T follicular helper cell (primary cell): ENCODE results near the gene GAD1.

Experiments
- DNase-seq: peaks from one replicate; pipeline ENCODE4 v3.0.0-alpha.2; 2020; ENCODE audit warnings: low read depth

Gene GAD1

DNA sequence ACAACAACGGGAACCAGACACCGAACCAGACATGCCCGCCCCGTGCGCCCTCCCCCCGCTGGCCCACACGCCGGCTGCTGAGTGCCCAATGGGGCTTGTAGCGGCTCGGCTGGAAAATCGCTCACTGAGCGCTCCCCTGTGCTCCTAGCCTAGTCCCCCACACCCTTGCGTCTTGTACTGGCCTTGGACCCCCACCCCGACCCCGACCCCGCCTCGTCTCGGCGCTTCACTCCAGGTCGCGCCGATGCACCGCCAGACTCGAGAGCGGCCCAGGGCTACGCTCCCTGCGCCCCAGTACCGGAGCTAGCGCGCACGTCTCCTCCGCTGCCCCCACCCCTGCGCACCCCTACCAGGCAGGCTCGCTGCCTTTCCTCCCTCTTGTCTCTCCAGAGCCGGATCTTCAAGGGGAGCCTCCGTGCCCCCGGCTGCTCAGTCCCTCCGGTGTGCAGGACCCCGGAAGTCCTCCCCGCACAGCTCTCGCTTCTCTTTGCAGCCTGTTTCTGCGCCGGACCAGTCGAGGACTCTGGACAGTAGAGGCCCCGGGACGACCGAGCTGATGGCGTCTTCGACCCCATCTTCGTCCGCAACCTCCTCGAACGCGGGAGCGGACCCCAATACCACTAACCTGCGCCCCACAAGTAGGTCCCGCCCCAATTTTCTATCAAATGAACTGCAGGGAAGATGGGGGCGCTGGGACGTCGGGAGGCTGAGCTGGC lies 1.5 kb downstream of the GAD1 start:
- DNase-seq = no peak

DNA sequence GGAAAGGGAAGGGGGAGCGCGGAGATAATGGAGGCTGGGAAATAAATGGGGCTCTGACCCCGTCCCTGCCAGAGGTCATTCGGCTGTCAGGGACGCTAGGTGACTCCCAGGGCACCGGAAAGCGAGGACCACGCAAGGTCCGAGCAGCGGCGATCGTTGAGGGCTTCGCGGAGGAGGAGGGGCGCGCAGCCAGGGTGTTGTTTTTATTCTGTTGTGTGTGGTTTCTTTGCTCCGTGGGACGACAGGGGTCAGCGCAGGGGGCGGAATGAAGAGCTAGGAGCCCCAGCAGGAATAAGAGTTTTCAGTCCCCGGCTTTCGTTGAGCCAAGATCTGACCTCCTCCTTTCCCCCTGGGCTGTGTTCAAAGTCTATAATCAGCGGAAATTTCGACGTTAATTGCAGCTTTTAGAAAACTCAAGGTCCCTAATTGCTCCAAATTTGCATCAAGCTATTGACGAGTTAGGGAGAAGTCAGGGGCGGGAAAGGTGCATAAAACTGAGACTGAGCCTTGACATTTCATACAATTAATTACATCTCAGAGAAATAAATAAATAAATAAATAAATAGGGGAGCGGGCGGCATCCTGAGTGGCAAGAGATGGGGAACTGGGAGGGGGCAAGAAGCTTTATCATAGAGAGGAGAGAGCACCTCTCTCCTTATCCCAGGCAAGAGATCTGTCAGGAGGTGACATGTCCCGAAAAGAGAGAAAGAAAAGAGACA lies 2.2 kb downstream of the GAD1 start:
- DNase-seq = no peak

DNA sequence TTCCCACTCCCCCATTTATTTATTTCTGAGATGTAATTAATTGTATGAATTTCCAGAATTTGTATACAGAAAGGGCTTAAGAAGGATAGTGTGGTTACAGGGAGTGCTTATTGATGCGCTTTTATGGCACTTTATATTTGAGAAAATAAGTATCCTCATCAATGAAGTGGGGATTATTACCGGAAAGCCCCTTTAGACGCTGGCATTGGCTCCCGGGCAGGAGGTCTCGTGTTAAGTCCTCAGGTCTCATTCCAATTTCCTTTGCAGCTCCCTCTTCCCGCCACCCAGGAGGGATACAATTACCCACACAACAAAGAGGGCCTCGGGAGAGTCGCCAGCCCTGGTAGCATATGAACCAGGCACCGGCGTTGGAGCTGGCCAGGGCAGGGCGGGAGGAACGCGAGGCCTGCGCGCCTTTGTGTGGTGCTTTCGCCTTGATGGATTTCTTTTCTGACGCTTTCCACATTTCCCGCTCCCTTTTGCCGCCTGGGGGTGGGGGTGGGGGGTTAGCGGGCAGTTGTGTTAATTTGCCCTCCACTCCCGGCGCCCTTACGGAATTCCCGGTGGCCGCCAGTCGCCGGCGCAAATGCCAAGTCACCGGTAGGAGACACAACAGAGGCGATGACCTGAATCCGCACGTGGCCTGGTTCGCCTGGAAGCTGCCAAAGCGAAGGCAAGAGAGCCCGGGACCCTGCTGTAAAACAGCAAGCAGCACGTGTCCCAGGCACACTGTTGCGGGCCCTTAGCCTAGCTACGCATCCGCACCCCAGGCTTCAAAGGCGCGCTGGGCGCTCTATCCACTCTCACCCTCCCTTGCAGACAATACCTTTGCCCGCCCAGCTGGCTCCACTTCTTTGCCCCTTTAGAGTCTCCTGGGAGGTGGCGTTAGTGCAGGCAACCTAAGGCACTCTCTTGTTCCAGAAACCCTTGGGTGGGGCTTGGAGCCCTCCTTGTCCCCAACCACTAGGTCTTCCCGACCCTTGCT lies 3.3 kb downstream of the GAD1 start:
- DNase-seq = no peak

DNA sequence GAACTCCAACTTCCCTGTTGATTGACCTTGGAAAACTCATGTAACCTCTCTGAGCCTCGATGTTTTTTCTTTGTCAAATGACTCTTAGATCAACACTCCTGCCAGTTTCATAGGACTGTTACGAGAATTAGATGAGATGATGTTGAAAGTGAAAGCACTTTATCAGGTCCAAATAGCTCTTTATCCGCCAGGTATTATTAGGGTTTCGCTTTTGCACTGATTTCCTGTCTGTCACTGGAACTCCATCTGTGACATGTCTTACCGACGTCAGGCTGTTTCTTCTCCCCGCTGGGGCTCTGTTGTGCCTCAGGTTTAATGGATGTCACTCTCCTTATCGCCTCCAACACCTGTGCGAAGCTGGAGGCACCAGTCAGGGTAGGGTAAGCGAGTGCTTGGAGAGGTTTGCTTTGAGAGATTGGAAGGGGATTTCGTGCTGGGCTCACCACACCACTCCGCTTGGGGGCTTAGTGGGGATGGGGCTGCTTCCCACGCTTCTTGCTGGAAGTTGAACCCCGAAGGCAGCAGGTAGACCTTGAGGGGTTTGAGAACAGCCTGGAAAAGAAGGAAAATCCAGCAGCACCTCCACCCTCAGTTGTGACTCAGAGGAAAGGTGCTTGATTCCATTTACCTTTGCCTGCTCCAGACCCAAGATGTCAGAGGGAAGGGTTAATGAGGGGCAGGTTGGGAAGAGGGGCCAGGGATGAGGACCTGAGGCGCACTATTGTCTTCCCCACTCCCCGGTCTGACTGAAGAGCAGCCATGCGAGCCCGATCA lies 4.3 kb downstream of the GAD1 start:
- DNase-seq = no peak

DNA sequence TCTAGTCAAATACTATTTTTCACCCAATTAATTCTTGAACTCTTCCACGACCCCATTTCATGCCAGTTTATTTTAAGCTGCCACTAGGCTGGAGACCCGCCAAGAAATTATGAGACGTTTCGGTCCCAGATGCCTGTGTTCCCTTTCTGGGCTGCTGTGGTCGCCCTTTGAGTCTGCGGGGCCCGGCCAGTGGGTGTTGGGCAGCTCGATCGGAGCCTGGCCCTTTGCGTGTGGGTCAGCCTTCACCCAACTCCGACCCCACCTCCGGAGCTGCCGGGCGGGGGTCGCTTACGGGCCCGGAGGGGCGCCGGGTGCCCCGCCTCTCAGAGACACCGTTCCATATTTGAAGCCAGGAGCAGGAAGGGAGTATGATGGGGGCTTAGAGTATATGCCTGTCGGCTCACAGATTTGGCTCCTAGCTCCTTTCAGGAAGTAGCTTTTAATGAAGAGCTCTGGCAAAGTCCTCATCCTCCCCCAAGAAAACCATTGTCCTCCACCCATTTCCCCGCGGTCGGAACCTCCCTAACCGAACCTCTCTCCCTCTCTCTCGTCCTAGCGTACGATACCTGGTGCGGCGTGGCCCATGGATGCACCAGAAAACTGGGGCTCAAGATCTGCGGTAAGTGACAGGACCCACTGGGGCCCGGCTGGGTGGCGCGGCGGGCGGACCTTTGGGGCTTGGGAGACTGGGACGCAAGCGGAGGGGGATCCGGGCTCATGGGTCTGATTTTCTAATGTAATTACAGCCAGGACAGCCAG lies 5.0 kb downstream of the GAD1 start:
- DNase-seq = no peak

DNA sequence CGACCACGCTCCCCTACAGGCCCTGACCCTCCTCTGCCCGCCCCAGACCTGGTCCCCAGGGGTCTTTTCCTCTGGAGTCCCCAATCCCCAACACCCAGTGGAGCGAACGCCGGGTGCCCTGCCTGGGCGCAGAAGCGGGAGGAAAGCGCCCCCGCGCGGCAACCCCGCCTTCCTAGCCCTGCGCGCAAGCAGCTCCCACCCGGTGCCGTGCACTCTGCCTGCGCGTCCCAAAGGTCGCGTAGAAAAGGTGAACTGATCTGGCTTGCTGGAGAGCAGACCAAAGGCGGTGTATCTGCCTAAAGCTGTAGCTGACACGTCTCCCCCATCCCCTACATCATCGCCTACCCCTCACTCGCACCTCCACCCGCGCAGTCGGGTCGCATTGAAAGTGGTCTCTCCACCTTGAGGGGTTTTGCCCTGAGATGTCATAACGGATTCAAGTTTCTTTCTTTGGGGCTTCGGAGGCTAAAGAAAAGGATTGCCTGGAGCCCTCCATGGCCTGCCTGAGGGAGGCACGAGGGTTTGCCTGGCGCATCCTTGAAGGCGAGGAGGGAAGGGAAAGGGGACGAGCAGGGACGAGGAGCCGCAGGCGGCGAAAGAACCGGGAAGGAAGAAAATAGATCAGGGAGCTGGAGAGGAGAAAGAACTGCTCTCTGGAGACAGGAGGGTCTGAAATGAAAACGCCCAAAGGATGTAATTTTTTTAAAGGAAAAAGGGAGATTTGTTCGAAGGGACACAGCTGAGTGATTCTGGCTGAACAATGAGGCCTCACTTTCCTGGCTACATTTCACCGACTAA lies 5.8 kb downstream of the GAD1 start:
- no peak for DNase-seq

DNA sequence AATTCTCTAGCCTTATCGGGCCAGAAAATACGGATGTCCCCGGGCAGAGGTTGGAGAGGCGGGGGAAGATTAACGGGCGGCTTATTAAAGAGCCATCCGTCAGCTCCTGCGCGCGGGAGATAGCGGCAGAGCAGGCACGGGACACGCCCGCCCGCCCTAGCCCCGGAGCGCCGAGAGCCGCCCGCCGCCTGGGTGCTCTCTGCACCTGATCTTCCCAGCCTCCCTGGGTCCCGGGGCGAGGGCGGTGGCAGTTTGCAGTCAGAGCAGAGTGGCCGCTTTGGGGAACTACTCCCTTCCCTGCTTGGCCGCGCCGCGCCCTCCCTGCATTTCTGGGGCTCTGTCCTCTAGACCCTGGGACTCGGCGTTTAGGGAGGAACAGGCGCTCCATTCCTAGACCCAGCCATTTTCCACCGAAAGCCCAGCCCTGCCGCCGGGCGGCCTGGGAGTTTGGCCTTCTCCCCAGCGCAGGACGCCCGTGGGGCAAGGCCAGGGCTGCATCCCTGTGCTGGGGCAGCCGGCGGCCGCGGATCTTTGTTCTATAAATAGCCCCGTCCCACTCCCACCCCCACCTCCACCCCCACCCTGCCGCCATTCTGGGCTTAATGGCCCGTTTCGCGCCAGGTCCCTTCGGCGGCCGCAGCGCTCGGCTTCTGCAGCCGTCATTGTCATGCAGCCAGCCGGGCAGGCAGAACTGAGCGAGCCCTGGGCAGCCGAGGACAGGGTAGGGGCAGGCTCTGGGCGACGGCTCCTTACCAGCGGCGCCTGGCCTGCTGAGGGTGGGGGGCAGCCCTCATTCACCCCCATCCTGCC lies 6.6 kb downstream of the GAD1 start:
- no peak for DNase-seq

DNA sequence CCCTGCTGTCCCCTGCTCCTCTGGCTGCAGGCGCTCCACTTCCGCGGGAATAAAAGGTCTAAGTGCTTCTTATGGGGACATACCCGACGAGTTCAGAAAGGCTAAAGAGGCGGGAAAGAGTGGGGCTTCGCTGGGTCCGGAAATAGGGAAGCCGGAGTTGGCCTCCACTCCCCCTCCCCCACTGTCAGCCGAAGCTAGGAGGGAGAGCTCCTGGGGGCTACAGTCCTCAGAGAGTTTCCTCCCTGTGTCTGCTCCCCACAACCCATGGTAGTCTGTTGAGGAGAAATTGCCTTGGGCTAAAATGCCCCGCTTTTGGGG lies 7.2 kb downstream of the GAD1 start:
- DNase-seq = no peak

DNA sequence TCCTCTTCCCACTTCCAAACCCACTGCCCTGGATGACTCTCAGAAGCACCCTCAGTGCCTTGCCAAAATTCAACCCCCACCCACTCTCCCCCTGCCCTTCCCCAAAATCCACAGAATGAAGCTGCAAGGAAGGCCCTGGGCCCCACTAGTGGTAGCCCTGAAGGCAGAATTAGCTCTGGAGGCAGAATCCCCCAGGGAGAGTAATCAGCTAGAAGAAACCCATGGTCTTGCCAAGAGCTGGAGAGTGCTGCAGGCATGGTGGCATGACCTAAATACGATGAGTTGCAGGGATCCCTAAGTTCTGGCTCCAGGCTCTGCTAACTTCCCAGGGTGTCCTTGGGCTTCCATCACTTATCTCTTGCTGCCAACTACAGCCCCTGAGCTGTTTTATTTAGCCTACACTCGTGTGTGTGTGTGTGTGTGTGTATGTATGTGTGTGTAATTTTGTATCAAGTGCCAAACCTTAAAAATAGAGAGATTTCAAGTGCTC lies 7.9 kb downstream of the GAD1 start:
- no peak for DNase-seq

DNA sequence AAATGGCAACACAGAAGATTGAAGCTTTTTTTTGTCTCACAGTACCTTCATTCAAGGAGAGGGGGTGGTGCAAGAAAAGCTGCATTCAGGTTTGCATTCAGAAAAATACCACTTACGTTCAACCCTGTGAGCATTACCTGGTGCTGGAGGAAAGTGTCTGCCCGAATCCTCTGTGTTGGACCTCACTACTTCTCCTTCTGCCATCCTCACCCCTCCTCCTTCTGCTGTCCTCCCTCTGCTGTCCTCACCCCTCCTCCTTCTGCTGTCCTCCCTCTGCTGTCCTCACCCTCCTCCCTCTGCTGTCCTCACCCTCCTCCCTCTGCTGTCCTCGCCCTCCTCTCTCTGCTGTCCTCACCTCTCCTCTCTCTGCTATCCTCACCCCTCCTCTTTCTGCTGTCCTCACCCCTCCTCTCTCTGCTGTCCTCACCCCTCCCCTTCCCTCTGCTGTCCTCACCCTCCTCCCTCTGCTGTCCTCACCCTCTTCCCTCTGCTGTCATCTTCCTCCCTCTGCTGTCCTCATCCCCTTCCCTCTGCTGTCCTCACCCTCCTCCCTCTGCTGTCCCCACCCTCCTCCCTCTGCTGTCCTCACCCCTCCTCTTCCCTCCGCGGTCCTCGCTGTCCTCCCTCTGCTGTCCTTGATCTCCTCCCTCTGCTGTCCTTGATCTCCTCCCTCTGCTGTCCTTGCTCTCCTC lies 11.3 kb downstream of the GAD1 start:
- DNase-seq = no peak

DNA sequence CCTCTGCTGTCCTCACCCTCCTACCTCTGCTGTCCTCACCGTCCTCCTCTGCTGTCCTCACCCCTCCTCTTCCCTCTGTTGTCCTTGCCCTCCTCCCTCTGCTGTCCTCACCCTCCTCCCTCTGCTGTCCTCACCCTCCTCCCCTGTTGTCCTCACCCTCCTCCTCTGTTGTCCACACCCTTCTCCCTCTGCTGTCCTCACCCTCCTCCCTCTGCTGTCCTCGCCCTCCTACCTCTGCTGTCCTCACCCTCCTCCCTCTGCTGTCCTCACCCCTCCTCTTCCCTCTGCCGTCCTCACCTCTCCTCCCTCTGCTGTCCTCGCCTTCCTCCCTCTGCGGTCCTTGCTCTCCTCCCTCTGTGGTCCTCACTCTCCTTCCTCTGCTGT lies 11.8 kb downstream of the GAD1 start:
- no peak for DNase-seq

DNA sequence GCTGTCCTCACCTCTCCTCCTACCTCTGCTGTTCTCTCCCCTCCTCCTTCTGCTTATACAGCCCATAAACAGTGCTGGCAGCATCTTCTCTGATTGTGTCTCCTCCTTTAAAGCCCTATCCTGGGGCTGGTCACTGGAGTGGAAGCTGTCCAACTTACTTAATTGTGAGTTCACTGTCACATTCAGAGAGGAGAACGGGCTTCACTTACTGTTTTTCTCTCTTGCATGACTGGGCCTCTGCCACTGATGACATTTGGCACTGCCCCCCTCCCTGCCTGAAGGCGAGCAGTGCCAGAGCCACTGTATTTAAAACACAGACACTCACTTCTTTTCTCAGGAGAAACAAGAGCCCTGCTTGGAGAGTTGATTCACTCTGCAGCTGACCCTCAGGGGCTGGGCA lies 12.3 kb downstream of the GAD1 start:
- no peak for DNase-seq

DNA sequence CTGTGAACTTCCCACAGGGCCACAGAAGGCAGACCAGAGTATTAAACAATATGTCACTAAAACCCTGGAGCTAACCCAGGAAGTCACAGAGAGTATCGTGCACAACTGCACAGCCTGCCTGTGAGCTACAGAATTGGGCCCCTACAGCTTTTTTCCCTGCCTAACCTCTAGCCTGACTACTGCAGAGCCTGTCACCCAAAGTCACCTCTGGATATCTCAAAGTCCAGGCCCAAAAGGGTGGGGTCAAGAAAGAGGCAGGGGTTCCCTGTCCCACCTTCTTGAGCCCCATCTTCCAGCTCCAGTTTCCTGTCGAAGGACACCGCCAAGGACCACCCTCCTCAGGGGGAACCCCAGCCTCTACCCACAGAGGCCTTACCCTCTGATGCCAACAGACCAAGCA lies 13.5 kb downstream of the GAD1 start:
- no peak for DNase-seq

DNA sequence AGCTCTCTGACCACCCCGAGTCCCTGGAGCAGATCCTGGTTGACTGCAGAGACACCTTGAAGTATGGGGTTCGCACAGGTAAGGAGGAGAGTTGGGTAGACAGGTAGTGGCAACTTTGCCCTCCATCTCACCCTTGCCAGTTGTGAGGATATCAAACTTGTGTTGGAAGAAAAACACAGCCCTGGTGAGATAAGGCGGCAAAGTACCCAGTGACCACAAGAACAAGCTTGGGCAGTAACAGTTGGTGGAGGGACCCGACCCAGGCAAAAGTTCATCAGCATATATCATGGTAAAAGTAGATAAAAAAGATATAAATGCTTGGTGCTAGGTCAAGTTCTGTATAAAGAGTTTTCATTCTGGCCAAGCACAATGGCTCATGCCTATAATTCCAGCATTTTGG lies 14.4 kb downstream of the GAD1 start:
- DNase-seq = no peak

DNA sequence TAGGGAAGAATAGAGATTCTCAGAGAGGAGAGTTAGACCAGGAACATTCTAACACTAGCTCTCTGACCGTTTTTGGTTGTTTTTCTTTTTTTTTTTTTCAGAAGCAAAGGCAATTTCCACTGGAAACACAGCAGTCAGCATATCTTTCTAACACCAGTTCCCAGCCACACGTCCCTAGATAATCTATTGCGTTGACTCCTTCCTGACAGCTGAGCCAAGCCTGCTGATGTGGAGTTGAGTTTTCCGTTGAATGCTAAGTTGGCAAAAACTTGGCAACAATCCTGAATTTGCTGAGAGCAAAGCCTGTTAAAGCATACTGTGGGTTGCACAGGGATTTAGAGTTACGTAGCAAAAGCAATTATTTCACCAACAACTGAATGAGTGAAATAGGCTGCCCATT lies 19.3 kb downstream of the GAD1 start:
- DNase-seq = no peak

DNA sequence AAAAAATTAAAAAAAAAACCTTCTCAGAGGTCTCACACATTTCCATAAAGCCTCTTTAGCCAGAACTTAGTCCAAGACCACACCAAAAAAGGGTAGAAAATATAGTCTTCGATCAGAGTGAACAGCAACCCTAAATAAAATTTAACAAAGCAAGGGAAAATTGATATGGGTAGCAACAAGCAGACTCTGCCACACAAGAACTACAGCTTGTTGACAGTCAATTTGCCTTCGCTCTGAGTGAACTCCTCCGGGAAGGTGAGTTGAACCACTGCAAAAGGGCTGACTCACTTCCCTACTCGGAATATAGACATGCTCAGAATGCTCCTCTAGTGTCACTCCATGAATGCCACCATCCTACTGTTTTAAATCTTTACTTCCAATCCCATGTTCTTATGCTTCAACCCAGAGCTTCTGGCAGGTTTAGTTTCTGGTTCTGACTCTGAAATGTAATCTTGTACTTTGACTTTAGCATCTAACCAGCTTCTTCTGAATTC lies 24.1 kb downstream of the GAD1 start:
- DNase-seq = no peak

DNA sequence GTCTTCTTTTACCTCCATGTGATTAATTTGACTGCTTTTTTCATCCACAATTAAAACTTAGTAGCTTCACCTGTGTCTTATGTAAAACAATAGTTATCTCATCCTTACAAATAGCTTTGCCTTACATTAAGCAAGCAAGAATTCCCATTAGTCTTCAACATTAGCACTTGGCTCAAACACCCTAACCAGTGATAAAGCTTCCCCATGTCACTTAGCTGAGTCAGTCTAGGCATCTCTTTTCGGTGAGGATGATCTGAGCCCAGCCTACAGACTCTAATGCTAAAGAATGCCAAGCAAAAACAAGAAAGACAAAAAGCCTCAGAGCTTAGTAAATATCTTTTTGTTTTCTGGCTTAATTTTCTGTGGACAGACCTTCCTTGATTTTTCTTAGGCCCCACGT lies 26.1 kb downstream of the GAD1 start:
- no peak for DNase-seq

DNA sequence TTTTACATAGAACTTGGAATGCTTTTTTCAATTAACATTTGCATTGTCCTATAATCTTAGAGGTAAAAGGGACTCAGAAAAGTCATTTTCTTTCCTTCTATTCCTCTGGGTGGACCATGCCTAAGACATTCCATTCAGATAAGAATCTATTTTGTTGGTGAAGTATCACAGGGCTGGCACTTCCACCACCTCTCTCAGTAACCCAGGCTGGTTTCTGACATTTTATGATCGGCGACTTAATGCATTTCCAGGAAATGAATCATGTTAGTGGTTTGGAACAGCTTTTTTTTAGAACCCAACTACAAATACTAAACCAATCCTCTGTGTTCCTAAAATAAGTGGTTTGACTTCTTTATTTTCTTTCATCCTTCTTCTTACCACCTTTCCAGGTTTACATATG lies 27.0 kb downstream of the GAD1 start:
- DNase-seq = no peak

DNA sequence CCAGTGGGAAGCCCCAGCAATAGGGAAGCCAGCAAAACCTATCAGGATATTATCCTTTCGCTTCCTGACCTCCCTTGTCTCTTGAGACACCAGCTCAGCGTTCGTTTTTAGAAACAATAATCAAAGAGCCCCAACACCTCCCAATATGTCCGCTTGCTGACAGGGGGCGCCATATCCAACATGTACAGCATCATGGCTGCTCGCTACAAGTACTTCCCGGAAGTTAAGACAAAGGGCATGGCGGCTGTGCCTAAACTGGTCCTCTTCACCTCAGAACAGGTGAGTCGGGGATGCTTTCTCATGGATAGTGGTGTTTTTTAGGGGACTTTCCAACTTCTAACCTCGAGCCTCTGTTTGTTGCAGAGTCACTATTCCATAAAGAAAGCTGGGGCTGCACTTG lies 28.7 kb downstream of the GAD1 start:
- no peak for DNase-seq
